G401.6 (cell line): ENCODE measurements around the gene CCDC150.
"Not testable (repeated sequence)": the region's sequence is repeated elsewhere in the genome, so short reads cannot be mapped to it uniquely, and the experiment has no call there.

Experiments
- FAIRE-seq: peaks from 2 replicates; lab custom pipeline; 2012; peaks lifted over from hg19 to GRCh38; lab: Jason Lieb, UNC

The CCDC150 gene

GRCh38 chr2:196639180-196640030 lies at the start of gene CCDC150:
TSS of gene CCDC150 (plus strand) at chr2:196639715. CDS start at chr2:196639767, 52 bp downstream.
- FAIRE-seq: peak; percentile 93

DNA sequence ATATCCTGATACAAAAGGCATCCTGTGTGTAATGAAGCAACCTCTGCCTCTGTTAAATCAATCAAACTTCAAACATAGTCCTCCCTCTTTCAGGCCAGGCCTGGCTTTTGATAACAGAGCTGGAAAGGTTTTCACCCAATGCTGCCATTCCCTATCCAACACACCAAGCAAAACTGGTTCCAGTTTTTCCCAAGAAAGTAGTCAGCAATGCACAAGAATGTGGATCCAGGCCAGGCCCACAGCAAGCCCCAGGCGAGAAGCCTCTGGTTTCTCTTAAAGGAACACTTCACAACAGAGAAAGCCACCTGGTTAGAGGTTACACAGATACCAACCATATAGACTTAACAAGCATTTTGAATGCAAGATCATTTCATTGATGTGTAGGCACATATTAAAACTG lies 49.2 kb upstream of the CCDC150 start:
- FAIRE-seq: no peak

- FAIRE-seq: no peak
Observed at GRCh38 chr2:196591004-196591403, 48.5 kb upstream of the CCDC150 start.

DNA sequence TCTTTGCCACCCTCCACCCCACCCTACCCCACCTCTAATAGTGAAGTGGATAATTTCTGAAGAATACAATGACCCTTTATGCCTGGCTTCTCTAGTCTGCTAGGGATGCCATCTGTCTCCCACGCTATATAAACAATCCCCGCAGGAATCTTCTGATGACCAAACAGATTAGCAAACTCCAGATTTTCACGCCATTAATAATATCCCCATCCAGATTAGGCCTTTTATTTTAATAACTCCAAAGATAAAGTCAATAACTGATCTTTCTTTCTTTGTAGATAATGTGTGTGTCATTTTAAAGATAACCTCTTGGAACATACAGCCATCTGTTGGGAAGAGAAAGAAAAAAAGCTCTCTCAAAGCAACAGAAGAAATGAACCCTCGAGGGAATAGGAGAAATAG lies 47.9 kb upstream of the CCDC150 start:
- no peak for FAIRE-seq

DNA sequence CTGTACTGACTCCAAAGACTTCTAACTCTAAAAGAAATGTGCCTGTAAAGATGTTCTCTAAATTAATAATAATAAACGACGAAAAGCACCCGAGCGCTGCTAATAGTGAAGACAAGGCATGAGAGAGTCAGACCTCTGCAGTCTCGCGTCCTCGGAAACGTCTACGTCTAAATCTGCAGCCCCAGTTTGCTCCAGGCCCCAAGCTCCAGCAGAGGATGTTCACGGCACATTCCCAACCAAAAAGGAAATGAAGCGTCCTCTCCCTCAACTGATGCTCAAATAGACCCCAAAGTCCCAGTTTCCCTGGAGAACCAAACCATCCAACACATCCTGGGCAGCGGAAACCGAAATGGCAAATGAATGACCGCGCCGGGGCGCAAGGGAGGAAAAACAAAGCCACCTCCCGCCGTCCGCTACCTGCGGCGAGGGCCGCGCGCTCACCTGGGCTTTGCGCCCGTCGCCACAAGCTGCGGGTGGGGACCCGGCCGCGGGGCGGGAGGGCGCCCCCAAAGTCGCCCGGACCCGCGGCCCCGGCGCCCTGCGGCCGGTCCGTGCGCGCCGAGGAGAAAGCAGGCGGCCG lies 47.1 kb upstream of the CCDC150 start:
- no peak for FAIRE-seq

DNA sequence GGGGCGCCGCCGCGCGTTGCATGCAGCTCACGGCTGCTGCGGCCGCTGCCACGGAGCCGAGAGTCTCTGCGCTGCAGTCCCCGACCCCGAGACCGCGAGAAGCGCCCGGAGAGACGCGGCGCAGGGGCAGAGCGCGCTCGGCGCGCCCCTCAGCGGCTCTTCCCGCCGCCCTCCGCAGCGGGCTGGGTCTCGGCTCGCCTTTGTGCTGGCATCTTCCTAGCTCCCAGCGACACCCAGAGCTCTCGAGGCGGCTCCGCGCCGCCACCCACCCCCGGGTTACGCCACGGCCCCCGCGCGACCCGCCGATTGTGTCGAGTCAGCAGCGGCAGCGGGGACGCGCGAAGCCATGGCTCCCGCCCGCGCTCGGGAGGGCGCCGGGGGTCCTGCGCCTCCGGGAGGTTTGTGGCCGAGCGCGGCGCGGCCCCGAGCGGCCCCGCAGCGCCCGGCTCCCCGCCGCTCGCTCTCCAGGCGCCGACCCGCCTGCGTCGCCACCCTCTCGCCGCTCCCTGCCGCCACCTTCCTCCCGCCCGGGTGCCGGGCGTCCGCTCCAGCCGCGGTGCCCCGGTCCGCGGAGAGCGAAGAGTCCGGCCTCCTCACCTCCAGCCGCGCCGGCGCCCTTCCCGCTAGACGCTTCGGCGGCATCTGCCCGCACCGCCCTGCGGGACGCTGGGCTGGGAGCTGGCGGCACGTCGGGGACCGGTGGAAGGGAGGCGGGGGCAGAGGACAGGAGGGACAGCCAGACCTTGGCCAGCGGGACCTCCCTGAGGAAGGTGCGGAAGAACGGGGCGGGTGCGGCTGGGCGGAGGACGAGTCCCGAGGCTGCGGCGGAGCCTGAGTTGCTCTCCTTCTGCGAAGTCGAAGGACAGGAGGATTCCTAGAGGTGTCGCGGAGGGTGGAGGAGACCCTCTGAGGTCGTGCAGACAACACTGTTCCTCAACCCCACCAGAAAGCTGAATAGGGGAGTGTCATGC lies 46.3 kb upstream of the CCDC150 start, which contains the start of gene HECW2:
Gene HECW2 (minus strand): TSS at position 644 of the 971 bp plus-strand sequence.
- no peak for FAIRE-seq

DNA sequence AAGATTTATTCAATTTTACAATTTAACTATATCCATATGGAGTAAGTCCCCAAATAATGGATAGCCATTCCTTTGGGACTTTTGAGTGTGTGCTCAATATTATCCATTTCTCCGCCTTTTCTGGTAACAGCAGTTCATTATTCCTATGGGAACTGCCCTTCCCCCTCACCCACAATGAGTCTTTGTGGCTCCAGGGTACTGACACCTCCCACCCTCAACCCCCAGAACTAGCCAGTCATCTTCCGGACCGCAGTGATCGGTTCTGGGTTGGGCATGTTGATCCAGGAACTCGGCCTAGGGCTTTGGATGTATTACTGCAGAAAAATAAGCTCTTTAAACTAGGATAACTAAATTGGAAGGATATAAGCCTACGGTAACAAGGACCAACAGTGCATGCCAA lies 45.4 kb upstream of the CCDC150 start:
- no peak for FAIRE-seq

DNA sequence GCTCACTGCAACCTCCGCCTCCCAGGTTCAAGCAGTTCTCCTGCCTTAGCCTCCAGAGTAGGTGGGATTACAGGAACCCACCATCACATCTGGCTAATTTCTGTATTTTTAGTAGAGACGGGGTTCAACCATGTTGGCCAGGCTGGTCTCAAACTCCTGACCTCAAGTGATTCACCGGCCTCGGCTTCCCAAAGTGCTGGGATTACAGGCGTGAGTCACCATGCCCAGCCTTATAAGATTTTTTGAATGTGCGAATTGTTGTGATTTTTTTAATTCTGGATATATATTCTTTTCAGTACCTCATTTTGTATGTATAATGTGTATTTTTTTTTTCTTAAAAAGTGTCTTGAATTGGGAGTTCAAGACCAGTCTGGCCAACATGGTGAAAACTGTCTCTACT lies 42.0 kb upstream of the CCDC150 start:
- no peak for FAIRE-seq

DNA sequence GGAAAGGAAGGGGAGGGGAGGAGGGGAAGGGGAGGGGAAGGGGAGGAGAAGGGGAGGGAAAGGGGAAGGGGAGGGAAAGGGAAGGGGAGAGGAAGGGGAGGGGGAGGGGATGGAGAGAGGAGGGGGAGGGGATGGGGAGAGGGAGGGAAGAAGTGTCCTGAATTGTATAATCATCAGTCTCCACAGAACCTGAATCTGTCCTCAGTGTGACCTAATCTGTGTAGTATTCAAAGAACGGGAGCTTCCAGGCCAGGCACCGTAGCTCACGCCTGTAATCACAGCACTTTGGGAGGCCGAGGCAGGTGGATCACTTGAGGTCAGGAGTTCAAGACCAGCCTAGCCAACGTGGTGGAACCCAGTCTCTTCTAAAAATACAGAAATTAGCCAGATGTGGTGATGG lies 41.1 kb upstream of the CCDC150 start:
- FAIRE-seq: no peak

DNA sequence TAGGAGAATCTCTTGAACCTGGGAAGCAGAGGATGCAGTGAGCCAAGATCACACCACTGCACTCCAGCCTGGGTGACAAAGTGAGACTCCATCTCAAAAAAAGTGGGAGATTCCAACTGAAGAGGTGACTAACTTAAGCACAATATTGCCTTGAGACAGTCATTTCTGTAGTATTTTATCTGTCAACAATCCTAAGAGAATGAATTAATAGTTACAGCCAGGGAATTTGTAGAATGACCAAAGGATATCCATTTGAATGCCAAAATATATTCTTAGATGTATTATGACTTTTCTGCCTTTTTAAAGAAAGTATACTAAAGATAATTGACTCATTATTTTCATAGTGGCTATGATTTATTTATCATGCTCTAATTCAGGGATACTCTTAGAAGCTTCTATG lies 40.7 kb upstream of the CCDC150 start:
- FAIRE-seq: no peak

GRCh38 chr2:196601430-196602306 lies 37.8 kb upstream of the CCDC150 start:
- FAIRE-seq: no peak

DNA sequence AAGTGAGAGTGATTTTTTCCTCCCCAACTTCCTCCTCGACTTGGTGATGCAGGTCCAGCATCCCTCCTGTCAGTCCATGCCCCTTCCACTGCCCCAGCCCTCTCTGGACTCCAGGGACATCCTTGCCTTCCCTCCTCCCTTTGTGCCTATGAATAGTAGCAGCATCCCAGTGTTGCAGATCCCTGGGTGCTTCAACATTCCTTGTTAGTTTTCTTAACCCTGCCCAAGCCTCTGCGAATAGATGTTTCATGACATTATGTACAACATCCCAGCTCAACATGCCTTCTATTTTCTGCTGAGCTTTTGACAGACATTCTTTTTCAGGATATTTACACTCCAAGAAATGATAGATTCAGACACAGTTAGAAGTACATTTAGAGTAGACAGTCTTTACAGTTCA lies 35.3 kb upstream of the CCDC150 start:
- no peak for FAIRE-seq

DNA sequence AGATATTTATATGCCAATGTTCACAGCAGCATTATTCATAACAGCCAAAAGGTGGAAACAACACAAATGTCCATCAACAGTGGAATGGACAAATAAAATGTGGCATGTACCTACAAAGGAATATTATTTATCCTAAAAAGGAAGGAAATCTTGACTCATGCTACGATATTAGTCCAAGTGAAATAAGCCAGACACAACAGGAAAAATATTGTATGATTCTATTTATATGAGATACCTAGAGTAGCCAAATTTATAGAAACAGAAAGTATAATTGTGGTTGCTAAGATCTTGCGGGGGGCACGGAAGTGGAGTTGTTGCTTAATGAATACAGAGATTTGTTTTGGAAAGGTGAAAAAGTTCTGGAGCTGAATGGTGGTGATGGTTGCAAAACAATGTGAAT lies 33.0 kb upstream of the CCDC150 start:
- FAIRE-seq: no peak

DNA sequence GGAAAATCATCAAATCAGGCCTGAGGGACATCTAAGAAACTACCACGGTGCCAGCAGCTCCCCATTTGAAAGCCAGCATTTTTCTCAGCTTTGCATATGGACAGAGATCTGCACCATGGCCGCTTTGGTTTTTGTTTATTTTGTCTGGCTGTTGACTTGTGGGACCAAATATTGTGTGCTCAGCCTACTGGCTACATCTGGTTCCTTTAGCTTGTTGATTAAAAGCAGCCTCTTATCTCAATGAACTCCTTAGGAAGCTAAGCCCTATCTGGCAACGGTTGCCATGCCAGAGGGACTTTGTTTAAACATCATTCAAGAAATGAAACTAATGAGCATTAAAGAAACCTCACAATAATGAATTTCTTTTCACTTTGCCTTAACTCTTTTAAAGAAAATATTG lies 32.4 kb upstream of the CCDC150 start:
- no peak for FAIRE-seq

DNA sequence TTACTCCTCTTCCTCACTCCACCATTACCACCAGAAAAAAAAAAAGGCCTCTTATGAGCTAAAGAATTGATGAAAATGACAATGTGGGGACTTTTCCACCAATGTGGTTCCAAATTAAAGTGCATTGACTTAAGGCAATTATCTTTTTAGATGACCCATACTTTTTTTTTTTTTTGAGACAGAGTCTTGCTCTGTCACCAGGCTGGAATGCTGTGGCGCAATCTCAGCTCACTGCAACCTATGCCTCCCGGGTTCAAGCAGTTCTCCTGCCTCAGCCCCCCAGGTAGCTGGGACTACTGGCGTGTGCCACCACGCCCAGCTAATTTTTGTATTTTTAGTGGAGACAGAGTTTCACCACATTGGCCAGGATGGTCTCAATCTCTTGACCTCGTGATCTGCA lies 31.6 kb upstream of the CCDC150 start:
- not testable (repeated sequence) for FAIRE-seq

DNA sequence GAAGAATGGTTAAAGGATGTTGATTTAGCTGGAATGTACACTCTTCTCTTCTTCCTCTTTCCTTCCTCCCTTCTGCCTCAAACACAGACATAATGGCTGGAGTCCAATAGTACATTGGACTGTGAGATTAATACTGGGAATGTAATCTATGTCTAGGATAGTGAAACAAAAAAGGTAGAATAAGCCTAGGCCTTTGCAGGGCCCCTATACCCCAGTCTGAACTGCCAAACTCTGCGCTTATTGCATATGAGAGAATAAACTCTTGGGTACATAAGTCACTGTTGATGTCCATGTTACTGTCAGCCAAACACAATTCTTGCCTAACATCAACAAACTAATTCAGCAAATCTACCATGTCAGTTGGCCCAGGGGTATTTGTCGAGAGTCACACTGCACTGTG lies 29.7 kb upstream of the CCDC150 start:
- FAIRE-seq: no peak

DNA sequence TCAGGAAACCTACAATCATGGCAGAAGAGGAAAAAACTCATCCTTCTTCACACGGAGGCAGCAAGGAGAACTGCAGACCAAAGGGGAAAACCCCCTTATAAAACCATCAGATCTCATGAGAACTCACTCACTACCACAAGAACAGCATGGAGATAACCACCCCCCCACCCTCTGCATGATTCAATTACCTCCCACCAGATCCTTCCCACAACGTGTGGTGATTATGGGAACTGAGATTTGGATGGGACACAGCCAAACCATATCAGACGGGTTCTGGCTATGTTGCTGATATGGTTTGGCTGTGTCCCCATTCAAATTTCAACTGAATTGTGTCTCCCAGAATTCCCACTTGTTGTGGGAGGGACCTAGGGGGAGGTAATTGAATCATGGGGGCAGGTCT lies 28.7 kb upstream of the CCDC150 start:
- FAIRE-seq: no peak

GRCh38 chr2:196613302-196613701 lies 26.2 kb upstream of the CCDC150 start:
- no peak for FAIRE-seq

GRCh38 chr2:196617430-196617829 lies 22.1 kb upstream of the CCDC150 start:
- FAIRE-seq: no peak

DNA sequence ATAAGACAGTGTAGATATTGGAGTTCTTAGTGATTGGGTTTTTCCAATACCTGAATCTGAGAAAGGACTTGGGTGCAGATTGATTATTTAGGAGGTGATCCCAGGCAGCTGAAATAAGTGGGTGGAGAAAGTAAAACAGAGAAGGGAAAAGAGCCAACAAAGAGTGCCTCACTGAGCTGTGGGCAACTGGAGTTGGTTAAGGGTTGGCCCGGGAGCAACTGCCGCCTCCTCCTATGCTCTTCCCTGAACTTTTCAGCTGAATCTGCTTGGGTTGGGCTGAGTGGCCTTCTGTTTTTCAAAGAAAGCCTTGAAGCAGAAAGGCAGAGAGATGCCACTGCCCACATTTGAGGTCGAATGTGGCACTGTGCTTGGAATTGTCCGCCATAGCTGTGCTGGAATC lies 20.9 kb upstream of the CCDC150 start:
- FAIRE-seq: no peak

- FAIRE-seq: no peak
Observed at GRCh38 chr2:196630531-196630930, 9.0 kb upstream of the CCDC150 start.

DNA sequence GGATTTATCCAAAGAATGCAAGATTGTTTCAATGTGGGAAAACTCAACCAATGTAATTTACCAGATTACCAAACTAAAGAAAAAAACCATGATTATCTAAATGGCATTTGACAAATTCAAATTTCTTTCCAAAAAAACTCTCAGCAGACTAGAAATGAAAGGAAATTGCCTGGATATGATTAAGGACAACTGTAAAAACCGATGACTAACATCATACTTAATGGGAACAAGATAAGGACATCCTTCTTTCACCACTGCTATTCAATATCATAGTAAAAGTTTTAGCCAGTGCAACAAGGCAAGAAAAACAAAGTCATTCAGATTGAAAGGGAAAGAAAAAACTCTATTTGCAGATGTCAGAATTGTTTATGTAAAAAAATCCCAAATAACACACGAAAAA lies 4.4 kb upstream of the CCDC150 start:
- no peak for FAIRE-seq
